Nephron (organoid): ENCODE results near the gene SLC9A8.
A peak's percentile ranks its signal among the peaks of the same experiment; 100 is the strongest.
"Not testable (repeated sequence)": the region's sequence is repeated elsewhere in the genome, so short reads cannot be mapped to it uniquely, and the experiment has no call there.

ENCODE experiments used
- H3K27ac Mint-ChIP-seq, 3 experiments: 2 replicates each; pipeline ENCODE4 v1.8.0; 2020; ENCODE audit warnings: mixed read lengths in 3 of 3, mild to moderate bottlenecking in 2 of 3, moderate library complexity in 1 of 3
- H3K27me3 Mint-ChIP-seq: 2 replicates; pipeline ENCODE4 v1.8.0; 2021; ENCODE audit warnings: low read depth, mild to moderate bottlenecking, moderate library complexity, mixed read lengths
- H3K36me3 Mint-ChIP-seq: 2 replicates; pipeline ENCODE4 v1.8.0; 2020; ENCODE audit warnings: low read depth, mixed read lengths
- H3K4me1 Mint-ChIP-seq: 2 replicates; pipeline ENCODE4 v1.8.0; 2020; ENCODE audit warnings: mixed read lengths
- H3K4me3 Mint-ChIP-seq, 3 experiments: 2 replicates each; pipeline ENCODE4 v1.8.0; 2020; ENCODE audit warnings: mild to moderate bottlenecking in 3 of 3, mixed read lengths in 3 of 3, moderate library complexity in 2 of 3
- H3K9me3 Mint-ChIP-seq: 2 replicates; pipeline ENCODE4 v1.8.0; 2020; ENCODE audit warnings: mixed read lengths
- TF ChIP-seq, protein P1 (sequence below), 3 experiments: fragments of 200-600 bp; sonication (generic); IDR thresholded peaks; one replicate each; pipeline ENCODE4 v1.5.0; 2021; ENCODE audit warnings: antibody characterized with exemption in 3 of 3; ENCODE audit not compliant: unreplicated experiment in 3 of 3

Gene SLC9A8

DNA sequence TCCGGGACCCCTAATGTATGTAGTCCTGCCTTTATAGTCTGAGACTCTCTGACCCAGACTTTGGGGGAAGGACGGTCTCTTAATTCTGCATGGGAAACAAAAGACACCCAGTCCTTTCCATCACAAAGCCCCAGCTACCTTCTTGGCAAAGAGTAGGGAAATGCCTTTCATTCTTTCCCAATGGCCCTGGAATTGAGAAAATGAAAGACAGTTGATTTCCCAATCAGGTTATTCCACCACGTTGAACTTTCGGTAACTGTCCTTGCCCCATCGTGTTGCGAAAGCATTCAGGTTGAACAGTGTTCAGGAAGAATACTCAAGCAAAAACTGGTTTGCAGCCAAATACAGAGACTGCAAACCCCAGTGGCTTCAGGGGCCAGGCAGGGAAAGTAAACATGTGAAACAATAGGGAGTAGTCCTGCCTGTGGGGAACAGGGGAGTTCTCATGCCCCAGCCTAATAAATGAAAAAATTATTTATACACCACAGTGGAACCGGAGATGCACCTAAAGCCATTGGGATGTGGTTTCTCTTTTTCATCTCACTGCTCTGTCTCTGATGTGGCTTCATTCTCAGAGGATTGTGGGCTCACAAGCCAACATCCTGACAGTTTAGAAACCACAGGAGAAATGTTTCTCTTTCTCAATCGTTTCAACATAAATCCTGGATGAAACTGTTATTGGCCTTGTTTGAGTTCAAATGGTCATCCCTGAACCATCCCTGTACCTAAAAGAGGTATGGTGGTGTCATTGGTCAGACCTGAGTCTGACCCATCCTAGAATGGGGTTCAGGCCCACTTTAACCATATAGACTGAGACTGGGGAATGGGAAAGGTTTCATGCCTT, 44.2 kb upstream of the SLC9A8 start:
- H3K4me3 Mint-ChIP-seq: peak overlapping the region in 1 of 3 experiments; percentile 25
- H3K36me3 Mint-ChIP-seq: no peaks in the 10 kb centered on the region
- peaks cover 38% of the 10 kb centered on the region for H3K4me1 Mint-ChIP-seq
- H3K27me3 Mint-ChIP-seq: no peaks in the 10 kb centered on the region
- TF ChIP-seq, protein P1, sequence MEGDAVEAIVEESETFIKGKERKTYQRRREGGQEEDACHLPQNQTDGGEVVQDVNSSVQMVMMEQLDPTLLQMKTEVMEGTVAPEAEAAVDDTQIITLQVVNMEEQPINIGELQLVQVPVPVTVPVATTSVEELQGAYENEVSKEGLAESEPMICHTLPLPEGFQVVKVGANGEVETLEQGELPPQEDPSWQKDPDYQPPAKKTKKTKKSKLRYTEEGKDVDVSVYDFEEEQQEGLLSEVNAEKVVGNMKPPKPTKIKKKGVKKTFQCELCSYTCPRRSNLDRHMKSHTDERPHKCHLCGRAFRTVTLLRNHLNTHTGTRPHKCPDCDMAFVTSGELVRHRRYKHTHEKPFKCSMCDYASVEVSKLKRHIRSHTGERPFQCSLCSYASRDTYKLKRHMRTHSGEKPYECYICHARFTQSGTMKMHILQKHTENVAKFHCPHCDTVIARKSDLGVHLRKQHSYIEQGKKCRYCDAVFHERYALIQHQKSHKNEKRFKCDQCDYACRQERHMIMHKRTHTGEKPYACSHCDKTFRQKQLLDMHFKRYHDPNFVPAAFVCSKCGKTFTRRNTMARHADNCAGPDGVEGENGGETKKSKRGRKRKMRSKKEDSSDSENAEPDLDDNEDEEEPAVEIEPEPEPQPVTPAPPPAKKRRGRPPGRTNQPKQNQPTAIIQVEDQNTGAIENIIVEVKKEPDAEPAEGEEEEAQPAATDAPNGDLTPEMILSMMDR (IDR thresholded peaks at IDR 0.05; ENCODE audit: unreplicated experiment in 3 of 3): no peak
- H3K9me3 Mint-ChIP-seq: no peaks in the 10 kb centered on the region
- H3K27ac Mint-ChIP-seq: peak overlapping the region; percentile 50 to 89 (median 85)

DNA sequence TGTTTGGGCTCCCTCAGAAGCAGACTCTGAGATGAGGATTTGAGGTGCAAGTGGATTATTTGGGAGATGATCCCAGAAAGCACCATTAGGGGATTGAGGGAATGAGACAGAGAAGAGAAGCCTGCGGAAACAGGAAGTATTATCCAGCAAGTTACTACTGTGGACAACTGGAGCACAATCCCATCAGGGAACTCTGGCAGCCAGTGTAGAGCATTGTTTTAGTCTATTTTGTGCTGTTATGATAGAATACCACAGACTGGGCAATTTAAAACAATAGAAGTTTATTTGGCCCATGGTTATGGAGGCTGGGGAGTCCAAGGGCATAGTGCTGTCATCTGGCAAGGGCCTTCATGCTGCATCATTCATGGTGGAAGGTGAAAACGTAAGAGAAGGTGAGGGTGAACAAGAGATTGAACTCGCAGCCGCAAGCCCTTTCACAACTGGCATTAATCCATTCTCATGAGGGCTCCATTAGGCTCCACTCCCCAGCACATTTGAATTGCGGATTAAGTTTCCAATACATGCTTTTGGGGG, 43.5 kb upstream of the SLC9A8 start:
- Mint-ChIP-seq H3K4me1 (peaks cover 31% of the 10 kb centered on the region), H3K27me3 (no peaks in the 10 kb centered on the region), H3K36me3 (no peaks in the 10 kb centered on the region), H3K9me3 (no peaks in the 10 kb centered on the region), H3K4me3 (no peak overlapping the region), H3K27ac (peak overlapping the region in 2 of 3 experiments; percentile 85 to 89)
- TF ChIP-seq, protein P1 (IDR thresholded peaks at IDR 0.05; ENCODE audit: unreplicated experiment in 3 of 3): no peak

DNA sequence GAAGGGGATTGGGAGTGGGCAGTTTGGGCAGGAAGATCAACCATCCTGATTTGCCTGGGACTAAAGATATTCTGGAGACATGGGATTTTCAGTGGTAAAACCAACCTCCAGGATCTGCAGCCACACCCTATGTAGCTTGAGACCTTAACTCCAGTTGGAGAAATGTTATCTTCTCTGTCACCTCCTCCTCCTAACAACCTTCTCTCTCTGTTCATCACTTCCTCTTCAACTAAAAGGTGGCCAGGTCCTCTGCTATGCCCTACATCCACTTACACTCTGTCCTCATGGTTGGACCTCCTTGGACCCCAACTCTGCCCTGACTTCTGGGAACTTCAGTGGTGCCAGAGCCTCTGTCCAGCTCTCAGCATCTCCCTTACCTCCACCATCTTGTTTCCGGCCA, 42.0 kb upstream of the SLC9A8 start:
- H3K4me3 Mint-ChIP-seq: no peak overlapping the region
- peak overlapping the region in 1 of 3 experiments; percentile 38 for H3K27ac Mint-ChIP-seq
- no peaks in the 10 kb centered on the region for H3K9me3 Mint-ChIP-seq
- peaks cover 31% of the 10 kb centered on the region for H3K4me1 Mint-ChIP-seq
- no peaks in the 10 kb centered on the region for H3K36me3 Mint-ChIP-seq
- TF ChIP-seq, protein P1 (IDR thresholded peaks at IDR 0.05; ENCODE audit: unreplicated experiment in 3 of 3): no peak
- no peaks in the 10 kb centered on the region for H3K27me3 Mint-ChIP-seq

DNA sequence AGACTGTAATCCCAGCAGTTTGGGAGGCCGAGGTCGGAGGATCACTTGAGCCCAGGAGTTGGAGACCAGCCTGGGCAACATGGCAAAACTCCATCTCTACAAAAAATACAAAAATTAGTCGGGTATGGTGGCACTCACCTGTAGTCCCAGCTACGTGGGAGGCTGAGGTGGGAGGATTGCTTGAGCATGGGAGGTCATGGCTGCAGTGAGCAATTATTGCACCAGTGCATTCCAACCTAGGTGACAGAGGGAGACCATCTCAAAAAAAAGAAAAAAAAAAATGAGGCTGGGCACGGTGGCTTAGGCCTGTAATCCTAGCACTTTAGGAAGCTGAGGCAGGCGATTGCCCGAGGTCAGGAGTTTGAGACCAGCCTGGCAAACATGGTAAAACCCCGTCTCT, 38.4 kb upstream of the SLC9A8 start:
- not testable (repeated sequence) for H3K36me3 Mint-ChIP-seq, H3K9me3 Mint-ChIP-seq, H3K27ac Mint-ChIP-seq, H3K27me3 Mint-ChIP-seq, H3K4me3 Mint-ChIP-seq
- H3K4me1 Mint-ChIP-seq: peaks cover 25% of the 10 kb centered on the region

DNA sequence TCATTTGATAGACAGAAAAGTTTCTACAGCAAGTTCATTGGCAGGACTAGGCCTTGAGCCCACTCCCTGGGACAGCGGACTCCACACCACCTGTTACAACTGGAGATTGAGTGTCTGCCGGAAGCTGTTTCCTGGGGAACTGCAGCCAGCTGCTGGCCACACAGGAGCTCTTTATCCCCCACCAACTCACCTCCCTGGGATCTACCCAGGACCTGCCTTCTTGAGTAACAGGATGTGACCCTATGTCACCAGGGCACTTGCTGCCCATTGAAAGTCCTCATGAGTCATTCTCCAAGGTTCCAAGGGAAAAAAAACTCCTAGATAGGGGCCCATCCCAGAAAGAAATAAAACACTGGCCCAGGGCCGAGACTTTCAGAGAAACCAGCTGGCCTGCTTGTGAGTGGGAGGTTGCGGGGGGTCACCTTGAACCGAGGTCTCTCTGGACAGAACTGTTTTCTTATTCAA, 37.4 kb upstream of the SLC9A8 start:
- Mint-ChIP-seq H3K4me3 (no peak overlapping the region), H3K27ac (peak overlapping the region; percentile 59 to 82 (median 75)), H3K4me1 (peaks cover 24% of the 10 kb centered on the region), H3K9me3 (no peaks in the 10 kb centered on the region), H3K36me3 (no peaks in the 10 kb centered on the region), H3K27me3 (no peaks in the 10 kb centered on the region)
- TF ChIP-seq, protein P1 (IDR thresholded peaks at IDR 0.05; ENCODE audit: unreplicated experiment in 3 of 3): no peak

DNA sequence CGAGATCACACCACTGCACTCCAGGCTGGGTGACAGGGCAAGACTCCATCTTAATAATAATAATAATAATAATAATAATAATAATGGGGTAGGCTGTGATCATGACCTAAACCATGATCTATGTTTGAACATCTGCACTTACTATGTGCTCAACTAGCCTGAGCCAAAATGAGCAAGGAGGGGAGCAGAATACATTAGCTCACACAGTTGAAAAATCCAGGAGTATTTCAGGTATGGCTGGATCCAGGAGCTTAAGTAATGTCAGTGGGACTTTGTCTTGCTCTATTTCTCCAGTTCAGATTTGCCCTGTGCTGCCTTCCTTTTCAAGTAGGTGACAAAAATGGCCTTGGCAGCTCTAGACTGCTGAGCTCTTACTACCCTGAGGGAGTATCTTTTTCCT, 32.7 kb upstream of the SLC9A8 start:
- Mint-ChIP-seq H3K27ac (no peak overlapping the region), H3K4me1 (peaks cover 29% of the 10 kb centered on the region), H3K4me3 (no peak overlapping the region), H3K36me3 (no peaks in the 10 kb centered on the region), H3K9me3 (no peaks in the 10 kb centered on the region), H3K27me3 (peaks cover 3% of the 10 kb centered on the region)
- TF ChIP-seq, protein P1 (IDR thresholded peaks at IDR 0.05; ENCODE audit: unreplicated experiment in 3 of 3): no peak
